Spleen (tissue), 7 donors: Measurements from ENCODE around the gene TPRG1.

Experiments
- CTCF ChIP-seq, 11 experiments: fragments of 200-600 bp in 7 of 11; fragments of 450-650 bp in 4 of 11; sonication (generic) in 4 of 11; IDR thresholded peaks in 8 of 11; conservative IDR thresholded peaks in 3 of 11; 1 replicate in 7 of 11; 2 replicates in 4 of 11; pipeline versions ENCODE4 v1.4.0 to v1.8.0; 2016 to 2021; ENCODE audit warnings: antibody characterized with exemption in 11 of 11, inconsistent platforms in 4 of 11, mild to moderate bottlenecking in 1 of 11
- POLR2A ChIP-seq, 3 donors: fragments of 450-650 bp; IDR thresholded peaks; one replicate each; pipeline ENCODE4 v1.5.1; 2017; ENCODE audit warnings: antibody characterized with exemption in 3 of 3, mild to moderate bottlenecking in 1 of 3
- donor health status: DM: no; HTN: no; CAD: no; lungs with moderate emphysema.
- donor health status: DM: no; HTN: no; CAD: no.
- donor health status: DM: no; HTN: no; CAD: no.

DNA sequence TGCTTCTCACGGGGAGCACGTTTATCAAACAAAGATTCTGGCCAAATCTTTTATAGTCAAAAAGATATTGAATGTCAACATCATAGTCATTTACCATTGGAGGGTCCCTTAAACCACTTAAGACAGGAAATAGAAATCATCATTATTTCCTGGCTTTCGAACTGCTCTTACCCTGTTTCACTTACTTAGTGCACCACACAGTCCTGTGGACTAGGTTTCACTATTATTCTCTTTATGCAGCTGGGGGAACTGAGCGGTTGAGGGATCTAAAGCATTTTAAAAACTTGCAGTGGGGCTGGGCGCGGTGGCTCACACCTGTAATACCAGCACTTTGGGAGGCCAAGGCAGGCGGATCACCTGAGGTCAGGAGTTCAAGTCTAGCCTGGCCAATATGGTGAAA is 13.7 kb upstream of the TPRG1 start:
- TF ChIP-seq CTCF (IDR thresholded peaks at IDR 0.05 in 8 of 11, conservative IDR thresholded peaks at IDR 0.05 in 3 of 11) (no peak), POLR2A (IDR thresholded peaks at IDR 0.05) (no peak)
